ENCODE measurements around the gene ZNF747. TPM values are rescaled to one million over a fixed set of nuclear protein-coding genes. Genes with fewer than 3 reads are reported as not detected.

The ZNF747 gene
- total and polyA plus RNA-seq, 10 of the 15 experiments (the other 5 are each of a cell fraction or from before 2014, with no cell fraction given), result 1.0 to 13.0 (median 7.2) TPM

GRCh38 chr16:30518552-30518951 lies 16.1 kb downstream of the ZNF747 start (continued):
- TF ChIP-seq ATF7 (IDR thresholded peaks at IDR 0.05; ENCODE audit: low read depth), result no peak
- TF ChIP-seq POLR2AphosphoS2 (IDR thresholded peaks at IDR 0.05; ENCODE audit: low read depth, low read length), result no peak

- CTCF ChIA-PET, result no interaction called here
- 68% methylated on average over 2 of the region's 2 CpGs for WGBS (ENCODE audit: insufficient coverage, insufficient replicate concordance, low lambda C conversion rate, missing lambda C conversion rate)
- Histone ChIP-seq H3K79me2 (ENCODE audit: control insufficient read depth, insufficient read depth, low read length) (no peaks in the 10 kb centered on the region), H4K20me1 (ENCODE audit: control insufficient read depth, insufficient read depth) (no peaks in the 10 kb centered on the region), H3K4me3 (no peak overlapping the region), H3K36me3 (ENCODE audit: control insufficient read depth in 2 of 2, insufficient read depth in 2 of 2, low read length in 1 of 2) (peaks cover 32 to 54% of the 10 kb centered on the region in 2 experiments), H3K4me1 (ENCODE audit: control insufficient read depth, insufficient read depth, low read length) (no peaks in the 10 kb centered on the region), H3K9me3 (replicated peaks; ENCODE audit: control insufficient read depth, insufficient read depth, low read length) (no peaks in the 10 kb centered on the region), H3K9ac (ENCODE audit: control insufficient read depth, insufficient read depth, low read length) (no peak overlapping the region), H3K27ac (ENCODE audit: control insufficient read depth, insufficient read depth) (no peak overlapping the region), H3K4me2 (ENCODE audit: control insufficient read depth, insufficient read depth) (no peak overlapping the region), H2AFZ (ENCODE audit: control insufficient read depth, low read depth, low read length) (no peak overlapping the region), H3K27me3 (replicated peaks in 1 of 2; ENCODE audit: control insufficient read depth in 2 of 2, insufficient read depth in 2 of 2, low read length in 1 of 2) (no peaks in the 10 kb centered on the region)
- intact Hi-C loops (cut with micrococcal nuclease; ENCODE audit: unreplicated experiment), result no loop called here
- no peak for DNase-seq (ENCODE audit: low read depth, low spot score)
- no peak for FAIRE-seq
- SMC1A ChIA-PET (ENCODE audit: uncharacterized antibody, unreplicated experiment), result no interaction called here
- in situ Hi-C loops (cut with MboI), result no loop called here
- RAD21 ChIA-PET (ENCODE audit: unreplicated experiment), result no interaction called here
- no peak for ATAC-seq
- POLR2A ChIA-PET, result no interaction called here
- no TSS peak for BruUV-seq (replicated peaks)
- TF ChIP-seq NKRF (conservative IDR thresholded peaks at IDR 0.05) (no peak), E2F8 (IDR thresholded peaks at IDR 0.05; ENCODE audit: low read depth, partially characterized antibody) (no peak), ZNF592 (IDR thresholded peaks at IDR 0.05) (no peak), MTA3 (IDR thresholded peaks at IDR 0.05; ENCODE audit: borderline replicate concordance, low read length) (no peak), USF2 (IDR thresholded peaks at IDR 0.05; ENCODE audit: borderline replicate concordance, low read depth, low read length) (no peak), KAT2A (conservative IDR thresholded peaks at IDR 0.05; ENCODE audit: control insufficient read depth, low read depth, low read length) (no peak), MEF2B (IDR thresholded peaks at IDR 0.05; ENCODE audit: partially characterized antibody, poor library complexity, severe bottlenecking) (no peak), HDAC6 (IDR thresholded peaks at IDR 0.05; ENCODE audit: unreplicated experiment) (no peak), CEBPB (IDR thresholded peaks at IDR 0.05; ENCODE audit: borderline replicate concordance in 1 of 2, low read depth in 2 of 2, low read length in 2 of 2) (no peak), KDM1A (IDR thresholded peaks at IDR 0.05; ENCODE audit: borderline replicate concordance) (no peak), MYB (IDR thresholded peaks at IDR 0.05; ENCODE audit: borderline replicate concordance, low read depth, low read length) (no peak)
Measured at GRCh38 chr16:30515275-30515674, 19.4 kb downstream of the ZNF747 start.
